ENCODE measurements around the gene EMC9. TPM values are rescaled to one million over a fixed set of nuclear protein-coding genes. Genes with fewer than 3 reads are reported as not detected.
"Not testable (repeated sequence)": the region's sequence is repeated elsewhere in the genome, so short reads cannot be mapped to it uniquely, and the experiment has no call there.

EMC9 gene
- total RNA-seq, 1 experiment from 2014 or later: 25.4 TPM

DNA sequence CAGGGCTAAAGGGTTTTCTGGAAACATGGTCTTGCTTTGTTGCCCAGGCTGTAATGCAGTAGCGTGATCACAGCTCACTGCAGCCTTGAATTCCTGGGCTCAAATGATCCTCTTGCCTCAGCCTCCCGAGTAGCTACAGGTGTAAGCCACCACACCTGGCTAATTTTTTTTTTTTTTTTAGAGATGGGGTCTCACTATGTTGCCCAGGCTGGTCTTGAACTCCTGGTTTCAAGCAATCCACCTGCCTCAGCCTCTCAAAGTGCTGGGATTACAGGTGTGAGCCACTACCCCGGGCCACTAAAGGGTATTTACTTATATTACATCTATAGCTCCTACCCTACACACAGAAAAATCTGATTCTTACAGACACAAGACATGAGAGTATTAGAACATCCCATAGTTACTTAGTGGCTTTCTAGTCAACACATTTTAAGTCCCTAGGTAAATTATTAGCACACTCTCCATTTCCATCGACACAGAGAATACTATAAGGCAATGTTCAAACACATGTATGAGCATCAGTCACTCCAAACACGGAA, 33.0 kb downstream of the EMC9 start:
- no peak for DNase-seq (ENCODE audit: low read depth)

DNA sequence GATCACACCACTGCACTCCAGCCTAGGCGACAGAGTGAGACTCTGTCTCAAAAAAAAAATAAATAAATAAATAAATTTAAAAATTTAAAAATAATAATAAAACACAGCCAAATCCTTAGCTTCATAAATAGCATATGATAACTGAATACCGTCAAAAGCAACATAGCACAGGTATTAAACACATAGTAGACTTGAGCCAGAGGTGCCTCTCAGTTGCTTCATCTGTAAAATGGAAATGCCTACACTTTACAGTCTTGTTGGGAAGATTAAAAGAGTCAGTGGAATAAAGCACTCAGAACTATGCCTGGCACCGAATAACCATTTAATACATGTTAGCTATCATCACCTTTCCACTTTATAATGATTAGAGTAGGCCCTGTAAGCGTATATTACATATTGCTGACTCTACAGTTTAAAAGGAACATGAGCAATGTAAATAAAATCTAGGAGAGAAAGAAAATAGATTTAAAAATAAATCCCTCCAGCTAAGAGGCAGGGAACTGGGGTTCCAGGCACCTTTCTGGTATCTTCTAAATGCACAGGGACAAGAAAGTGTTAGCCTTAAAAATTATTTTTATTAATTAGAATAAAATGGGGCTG, 34.6 kb downstream of the EMC9 start:
- DNase-seq (ENCODE audit: low read depth): no peak

DNA sequence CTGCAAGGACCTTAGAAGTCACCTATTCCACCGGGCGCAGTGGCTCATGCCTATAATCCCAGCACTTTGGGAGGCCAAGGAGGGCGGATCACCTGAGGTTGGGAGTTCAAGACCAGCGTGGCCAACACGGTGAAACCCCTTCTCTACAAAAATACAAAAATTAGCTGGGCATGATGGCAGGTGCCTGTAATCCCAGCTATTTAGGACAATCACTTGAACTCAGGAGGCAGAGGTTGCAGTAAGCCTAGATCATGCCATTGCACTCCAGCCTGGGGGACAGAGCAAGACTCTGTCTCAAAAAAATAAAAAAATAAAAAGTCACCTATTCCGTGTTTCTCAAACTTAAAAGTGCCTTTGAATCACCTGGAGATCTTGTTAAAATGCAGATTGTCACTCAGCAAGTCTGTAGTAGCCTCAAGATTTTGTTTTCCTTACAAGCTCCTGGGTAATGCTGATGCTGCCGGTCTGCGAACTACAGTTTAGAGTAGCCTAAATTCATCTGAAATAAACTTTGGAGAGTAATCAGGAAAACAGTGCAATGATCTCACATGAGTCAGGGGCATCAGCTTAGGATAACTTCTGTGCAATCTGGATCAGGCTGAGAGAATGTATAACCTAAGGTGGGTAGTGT, 35.7 kb downstream of the EMC9 start:
- DNase-seq (ENCODE audit: low read depth): not testable (repeated sequence)

GRCh38 chr14:24103451-24103850, 37.9 kb downstream of the EMC9 start:
- no peak for DNase-seq (ENCODE audit: low read depth)

- DNase-seq (ENCODE audit: low read depth): no peak
Measured at GRCh38 chr14:24102357-24103048, 38.9 kb downstream of the EMC9 start.

GRCh38 chr14:24100982-24101494, 40.4 kb downstream of the EMC9 start:
- DNase-seq (ENCODE audit: low read depth): no peak

GRCh38 chr14:24100197-24100981, 41.0 kb downstream of the EMC9 start:
- no peak for DNase-seq (ENCODE audit: low read depth)

DNA sequence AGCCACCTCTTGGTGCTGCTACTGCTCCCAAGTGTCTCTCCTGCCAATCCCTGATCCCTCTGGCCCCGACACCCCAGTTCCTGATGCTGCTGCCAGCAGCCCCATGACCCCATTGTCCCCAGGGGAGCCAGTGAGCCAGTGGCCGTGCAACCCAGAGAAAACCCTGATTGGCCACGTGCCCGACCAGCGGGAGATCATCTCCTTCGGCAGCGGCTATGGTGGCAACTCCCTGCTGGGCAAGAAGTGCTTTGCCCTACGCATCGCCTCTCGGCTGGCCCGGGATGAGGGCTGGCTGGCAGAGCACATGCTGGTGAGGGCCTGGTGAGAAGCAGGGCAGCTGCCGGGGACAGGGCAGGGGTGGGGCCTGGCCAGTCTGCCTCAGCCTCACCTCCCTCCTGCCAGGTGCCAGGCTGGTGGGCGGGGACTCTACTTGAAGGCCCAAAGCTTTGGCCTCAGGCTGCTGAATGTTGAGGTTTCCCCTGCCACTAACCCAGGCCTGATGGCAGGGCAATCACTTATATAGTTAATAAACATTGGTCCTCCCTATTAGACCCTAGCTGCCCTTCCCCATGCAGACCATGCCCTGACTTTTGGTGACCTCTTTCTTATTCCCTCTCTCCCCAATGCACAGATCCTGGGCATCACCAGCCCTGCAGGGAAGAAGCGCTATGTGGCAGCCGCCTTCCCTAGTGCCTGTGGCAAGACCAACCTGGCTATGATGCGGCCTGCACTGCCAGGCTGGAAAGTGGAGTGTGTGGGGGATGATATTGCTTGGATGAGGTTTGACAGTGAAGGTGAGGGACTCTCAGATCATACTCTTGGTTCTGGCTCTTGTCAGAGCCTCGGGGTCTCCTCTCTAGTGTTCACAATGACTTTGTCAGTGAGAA, 42.2 kb downstream of the EMC9 start:
- DNase-seq (ENCODE audit: low read depth): no peak

DNA sequence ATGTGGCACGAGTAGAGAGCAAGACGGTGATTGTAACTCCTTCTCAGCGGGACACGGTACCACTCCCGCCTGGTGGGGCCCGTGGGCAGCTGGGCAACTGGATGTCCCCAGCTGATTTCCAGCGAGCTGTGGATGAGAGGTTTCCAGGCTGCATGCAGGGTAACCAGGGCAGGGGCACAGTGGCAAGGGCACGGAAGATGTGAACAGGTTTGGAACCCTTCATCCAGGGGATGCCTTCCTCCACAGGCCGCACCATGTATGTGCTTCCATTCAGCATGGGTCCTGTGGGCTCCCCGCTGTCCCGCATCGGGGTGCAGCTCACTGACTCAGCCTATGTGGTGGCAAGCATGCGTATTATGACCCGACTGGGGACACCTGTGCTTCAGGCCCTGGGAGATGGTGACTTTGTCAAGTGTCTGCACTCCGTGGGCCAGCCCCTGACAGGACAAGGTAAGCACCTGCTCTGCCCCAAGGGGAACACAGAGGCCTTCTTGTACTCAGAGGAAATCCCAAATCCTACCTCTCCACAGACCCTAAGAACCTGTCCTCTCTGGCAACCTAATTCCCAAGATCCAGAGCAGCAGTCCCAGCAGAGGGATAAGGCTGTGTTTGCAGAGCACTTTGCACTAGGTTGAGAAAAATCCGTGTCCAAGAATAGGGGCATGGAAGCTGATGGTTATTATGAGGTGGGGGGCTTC, 43.0 kb downstream of the EMC9 start:
- DNase-seq (ENCODE audit: low read depth): no peak

DNA sequence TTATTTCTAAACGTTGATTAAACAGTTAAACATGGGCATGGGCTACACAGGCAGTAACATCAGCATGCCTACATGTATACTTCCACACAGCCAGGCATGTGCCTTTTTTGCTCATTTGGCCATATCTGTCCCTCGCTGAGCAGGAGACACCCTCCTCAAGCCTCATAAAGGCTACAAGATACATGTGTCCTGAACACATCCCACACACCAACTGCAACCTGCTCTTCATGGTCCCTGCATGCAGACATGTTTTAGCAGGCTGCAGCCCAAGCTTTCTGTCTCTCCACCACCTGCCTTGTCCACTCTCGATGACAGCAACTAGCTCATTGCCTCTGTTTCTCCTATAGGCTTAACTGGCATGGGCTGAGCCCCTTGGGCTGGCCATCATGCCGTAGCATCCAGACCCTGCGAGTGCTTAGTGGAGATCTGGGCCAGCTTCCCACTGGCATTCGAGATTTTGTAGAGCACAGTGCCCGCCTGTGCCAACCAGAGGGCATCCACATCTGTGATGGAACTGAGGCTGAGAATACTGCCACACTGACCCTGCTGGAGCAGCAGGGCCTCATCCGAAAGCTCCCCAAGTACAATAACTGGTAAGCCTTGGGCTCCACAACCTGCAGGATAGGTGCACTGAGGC, 44.7 kb downstream of the EMC9 start:
- DNase-seq (ENCODE audit: low read depth): no peak

DNA sequence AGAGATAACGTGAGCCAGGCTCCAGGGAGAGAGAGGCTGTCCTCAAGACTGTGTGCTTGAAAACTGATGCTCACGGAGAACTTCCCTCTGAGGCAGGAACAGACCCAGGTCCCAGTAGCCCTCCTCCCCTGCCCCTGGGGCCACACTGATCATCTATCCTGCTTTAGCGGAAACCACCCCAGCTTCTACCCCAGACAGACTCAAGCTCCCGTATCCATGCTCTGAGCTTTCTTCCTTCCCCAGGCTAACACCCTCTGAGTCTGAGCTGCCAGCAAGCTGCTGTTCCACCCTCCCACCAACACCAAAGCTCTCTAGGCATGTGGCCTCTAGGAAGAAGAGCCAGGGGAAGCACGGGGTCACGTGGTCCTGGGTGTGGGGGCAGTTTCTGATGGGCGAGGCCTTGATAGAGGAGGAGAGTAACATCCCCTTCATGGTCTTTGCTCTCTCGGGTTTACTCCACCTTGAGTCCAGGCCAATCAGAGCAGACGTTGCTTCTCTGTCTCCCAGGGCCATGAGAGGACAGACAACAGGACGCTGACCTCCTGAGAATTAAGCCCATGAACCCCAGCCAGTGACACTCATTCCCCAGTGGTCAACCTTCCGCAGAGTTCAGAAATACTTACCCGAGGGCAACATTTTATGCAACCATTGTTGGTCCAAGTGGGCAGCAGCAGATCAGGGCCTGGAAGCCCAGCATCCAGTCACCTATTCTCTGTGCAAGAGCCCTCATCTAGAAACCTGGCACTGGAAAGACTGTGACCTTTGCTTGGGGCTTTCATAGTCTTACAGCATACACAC, 45.9 kb downstream of the EMC9 start:
- peak; percentile 69 for DNase-seq (ENCODE audit: low read depth)

DNA sequence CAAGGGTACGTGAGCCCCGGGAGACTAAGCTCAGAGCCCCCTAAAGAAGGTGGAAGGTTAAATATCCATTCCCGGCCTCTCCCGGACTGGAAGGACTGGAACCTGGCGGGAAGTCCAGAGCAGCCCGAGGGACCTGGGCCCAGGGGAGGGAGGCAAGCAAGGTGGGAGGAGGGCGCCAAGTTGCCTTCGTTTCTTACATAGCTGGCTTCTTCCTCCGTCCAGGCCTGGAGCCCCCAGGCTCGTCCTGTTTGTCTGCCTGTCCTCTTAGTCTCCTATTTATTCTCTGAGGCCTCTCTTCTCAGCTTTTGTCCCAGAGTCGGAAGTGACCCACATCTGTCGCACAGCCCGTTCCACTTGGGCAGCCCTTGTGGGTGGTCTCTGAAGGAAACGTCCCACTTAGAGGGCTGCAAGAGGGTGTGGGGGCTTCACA, 46.5 kb downstream of the EMC9 start:
- DNase-seq (ENCODE audit: low read depth): peak; percentile 49

- DNase-seq (ENCODE audit: low read depth): peak; percentile 96
Measured at GRCh38 chr14:24093901-24094840, 47.2 kb downstream of the EMC9 start, which contains the start of gene PCK2. Gene PCK2 (plus strand): TSS chr14:24094311. CDS start chr14:24094406, 95 bp downstream.

DNA sequence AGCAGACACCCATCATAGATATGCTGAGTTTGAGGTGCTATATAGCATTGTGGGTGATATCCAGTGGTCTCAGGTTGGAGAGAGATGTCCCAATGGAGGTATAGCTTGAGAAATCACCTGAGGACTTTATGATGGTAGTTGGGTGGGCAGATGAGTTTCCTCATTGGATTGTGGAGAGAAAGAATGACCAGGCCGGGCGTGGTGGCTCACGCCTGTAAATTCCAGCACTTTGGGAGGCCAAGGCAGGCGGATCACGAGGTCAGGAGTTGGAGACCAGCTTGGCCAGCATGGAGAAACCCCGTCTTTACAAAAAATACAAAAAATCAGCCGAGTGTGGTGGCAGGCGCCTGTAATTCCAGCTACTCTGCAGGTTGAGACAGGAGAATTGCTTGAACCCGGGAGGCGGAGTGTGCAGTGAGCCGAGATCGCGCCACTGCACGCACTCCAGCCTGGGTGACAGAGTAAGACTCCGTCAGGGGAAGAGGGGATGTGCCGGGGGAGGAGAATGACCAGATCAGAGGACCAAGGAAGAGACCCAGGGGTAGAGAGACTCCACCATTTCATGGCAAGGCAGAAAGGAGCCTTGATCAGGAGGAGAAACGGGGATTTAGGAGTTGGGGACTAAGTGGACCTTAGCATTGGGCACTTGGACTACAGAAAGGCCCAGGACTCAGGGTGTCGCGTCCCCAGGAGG, 48.0 kb downstream of the EMC9 start:
- DNase-seq (ENCODE audit: low read depth): no peak

DNA sequence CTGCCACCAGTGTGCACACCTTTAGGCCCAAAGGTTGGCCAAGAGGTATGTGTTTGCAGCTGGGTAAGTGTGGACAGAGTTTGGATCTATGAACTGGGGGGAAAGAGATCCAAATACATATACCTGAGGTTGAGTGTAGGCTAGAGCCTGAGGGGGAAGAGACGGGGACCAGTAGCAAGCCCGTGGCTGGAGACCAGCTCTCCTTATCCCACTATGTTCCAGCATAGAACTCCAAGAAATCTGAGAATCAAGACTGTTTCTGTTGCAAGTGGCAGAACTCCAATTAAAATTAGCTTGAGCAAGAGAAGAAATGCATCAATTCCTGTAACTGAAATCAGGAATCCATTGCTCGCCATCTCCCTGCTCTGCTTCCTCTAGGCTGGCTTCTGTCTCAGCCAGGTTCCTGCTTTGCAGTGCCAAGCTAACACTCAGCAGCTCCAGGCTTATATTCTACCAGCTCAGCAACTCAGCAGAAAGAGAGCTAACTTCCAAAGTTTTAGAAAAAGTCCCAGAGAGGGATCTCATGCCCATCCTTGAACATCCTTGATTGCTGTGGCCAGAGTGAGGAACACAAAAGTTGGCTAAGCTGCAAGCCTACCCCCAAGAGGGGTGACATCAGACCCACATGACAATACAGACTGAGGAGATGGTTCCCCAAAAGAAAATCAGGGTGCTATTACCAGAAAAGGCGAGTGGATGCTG, 48.7 kb downstream of the EMC9 start:
- no peak for DNase-seq (ENCODE audit: low read depth)

- no peak for DNase-seq (ENCODE audit: low read depth)
Measured at GRCh38 chr14:24092110-24092504, 49.3 kb downstream of the EMC9 start.
